Measurements from ENCODE around the gene UMAD1. TPM values are rescaled to one million over a fixed set of nuclear protein-coding genes. Genes with fewer than 3 reads are reported as not detected.
"Not testable (repeated sequence)": the region's sequence is repeated elsewhere in the genome, so short reads cannot be mapped to it uniquely, and the experiment has no call there.

UMAD1 gene
- total RNA-seq, 1 experiment from 2014 or later: 25.1 TPM

GRCh38 chr7:7652798-7653540 lies 12.4 kb downstream of the UMAD1 start:
- DNase-seq (ENCODE audit: low read depth): no peak

GRCh38 chr7:7653593-7654187 lies 13.1 kb downstream of the UMAD1 start:
- DNase-seq (ENCODE audit: low read depth): peak; percentile 34

- no peak for DNase-seq (ENCODE audit: low read depth)
These were observed 14.6 kb downstream of the UMAD1 start for GRCh38 chr7:7654964-7655715.

- not testable (repeated sequence) for DNase-seq (ENCODE audit: low read depth)
These were observed 15.9 kb downstream of the UMAD1 start for GRCh38 chr7:7656459-7656858.

- peak; percentile 16 for DNase-seq (ENCODE audit: low read depth)
These were observed 22.0 kb downstream of the UMAD1 start for GRCh38 chr7:7662527-7662926.

- DNase-seq (ENCODE audit: low read depth): no peak
These were observed 23.7 kb downstream of the UMAD1 start for GRCh38 chr7:7664291-7664690.

DNA sequence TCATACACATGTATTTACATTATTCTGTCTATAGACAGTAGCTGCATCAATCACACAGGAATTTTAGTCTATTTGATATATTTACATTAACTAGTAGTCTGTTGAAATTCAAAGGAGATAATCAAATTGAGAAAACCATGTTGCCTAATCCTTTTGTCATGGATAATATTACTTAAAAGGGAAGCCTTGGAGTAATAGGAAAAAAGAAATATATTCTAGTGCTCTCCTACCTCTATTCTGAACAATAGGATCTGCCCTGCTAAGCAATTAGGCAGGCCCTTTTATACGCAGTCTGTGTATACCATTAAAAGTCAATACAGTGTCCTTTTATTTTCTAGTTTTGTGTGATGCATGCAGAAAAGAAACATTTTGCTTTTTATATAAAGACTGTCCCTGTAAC lies 24.5 kb downstream of the UMAD1 start:
- DNase-seq (ENCODE audit: low read depth): no peak

DNA sequence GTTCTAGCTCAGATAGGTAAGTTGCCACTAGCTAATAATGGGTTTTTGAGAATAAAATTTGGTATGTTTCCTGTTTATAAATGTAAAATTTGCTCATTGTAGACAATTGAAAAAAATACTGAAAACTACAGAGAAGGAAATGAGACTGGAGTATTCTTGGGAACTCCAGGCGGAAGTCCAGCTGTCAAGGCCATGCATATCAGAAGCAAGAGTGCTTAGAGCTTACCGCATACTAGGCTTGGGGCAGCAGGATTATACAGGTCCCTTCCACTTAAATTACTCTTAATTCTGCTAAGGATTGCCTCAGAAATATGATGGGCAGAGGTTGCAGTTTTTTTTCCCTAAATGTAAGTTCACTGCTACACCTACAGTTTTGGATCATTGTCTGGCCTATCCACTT lies 26.6 kb downstream of the UMAD1 start:
- DNase-seq (ENCODE audit: low read depth): no peak

DNA sequence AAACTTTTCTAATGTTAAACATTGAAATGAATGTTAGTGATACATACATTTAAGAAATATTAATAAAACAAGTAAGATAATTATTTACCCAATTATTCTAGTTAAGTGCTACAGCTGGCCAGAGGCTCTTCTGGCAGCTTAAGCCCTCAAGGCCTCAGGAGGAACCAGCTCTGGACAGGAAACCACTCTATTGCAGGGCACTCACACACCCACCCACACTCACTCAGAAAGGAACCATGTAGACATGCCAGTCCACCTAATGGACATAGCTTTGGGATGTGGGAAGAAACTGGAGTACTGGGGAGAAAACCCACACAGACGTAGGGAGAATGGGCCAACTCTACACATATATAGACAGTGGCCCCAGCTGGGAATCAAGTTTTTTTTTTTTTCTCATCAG lies 28.2 kb downstream of the UMAD1 start:
- DNase-seq (ENCODE audit: low read depth): no peak

DNA sequence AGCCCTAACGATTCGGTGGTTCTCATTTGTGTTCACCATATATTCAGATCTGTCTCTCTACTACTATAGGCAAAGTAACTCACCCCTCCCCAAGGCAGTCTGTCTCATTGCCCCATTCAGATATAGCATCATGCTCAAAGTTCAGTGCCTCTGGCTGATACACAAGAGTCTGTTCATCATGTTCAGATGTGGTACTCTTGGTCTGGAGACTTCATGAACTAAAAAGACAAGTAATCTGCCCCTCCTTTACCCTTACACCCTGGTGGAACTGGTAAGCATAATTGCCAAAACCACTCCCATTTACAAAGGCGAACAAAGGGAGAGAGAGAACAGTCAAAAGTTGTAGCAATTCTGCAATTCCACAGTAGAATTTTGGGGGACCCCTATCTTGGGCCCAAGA lies 29.9 kb downstream of the UMAD1 start:
- no peak for DNase-seq (ENCODE audit: low read depth)

GRCh38 chr7:7671361-7671760 lies 30.8 kb downstream of the UMAD1 start:
- DNase-seq (ENCODE audit: low read depth): no peak

- no peak for DNase-seq (ENCODE audit: low read depth)
These were observed 32.1 kb downstream of the UMAD1 start for GRCh38 chr7:7672545-7673239.

GRCh38 chr7:7673240-7673550 lies 32.6 kb downstream of the UMAD1 start:
- DNase-seq (ENCODE audit: low read depth): no peak

DNA sequence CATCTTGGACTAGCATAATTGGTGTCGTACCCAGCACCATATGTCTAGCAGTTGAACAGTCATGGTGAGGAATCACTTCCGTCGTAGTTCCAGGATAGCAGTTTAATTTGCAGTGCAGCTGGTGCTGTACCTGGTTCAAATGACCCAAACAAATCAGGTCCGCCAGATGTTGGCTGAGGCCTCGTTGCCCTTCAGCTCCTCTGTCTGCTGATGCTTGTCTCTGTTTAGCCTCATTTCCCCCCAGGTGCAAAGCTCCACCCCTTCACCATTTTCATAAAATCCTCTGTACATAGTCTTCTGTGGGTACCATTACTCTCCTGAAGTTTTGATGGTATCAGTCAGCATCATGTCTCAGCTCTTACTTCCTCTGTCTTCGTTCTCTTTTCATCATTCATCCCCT lies 35.1 kb downstream of the UMAD1 start:
- no peak for DNase-seq (ENCODE audit: low read depth)

GRCh38 chr7:7679640-7680039 lies 39.1 kb downstream of the UMAD1 start:
- DNase-seq (ENCODE audit: low read depth): not testable (repeated sequence)

GRCh38 chr7:7681191-7681935 lies 40.8 kb downstream of the UMAD1 start:
- DNase-seq (ENCODE audit: low read depth): peak; percentile 76

DNA sequence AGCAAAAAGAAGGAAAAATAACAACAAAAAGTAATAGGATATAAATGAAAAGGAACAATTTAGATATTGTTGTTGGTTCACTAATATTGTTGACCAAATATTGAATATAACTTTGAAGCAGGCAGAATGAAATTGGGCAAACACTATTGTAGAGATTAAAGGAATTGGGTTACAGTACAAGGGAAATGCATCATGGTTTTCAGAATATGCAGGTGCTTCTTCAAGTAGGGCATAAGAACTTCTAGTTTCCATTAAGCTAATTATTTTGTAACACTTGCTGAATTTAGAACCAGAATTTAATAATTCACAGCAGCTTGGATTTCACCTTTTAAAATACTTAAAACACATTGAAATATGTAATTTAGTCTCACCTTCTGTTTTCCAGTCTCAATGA lies 41.4 kb downstream of the UMAD1 start:
- no peak for DNase-seq (ENCODE audit: low read depth)

DNA sequence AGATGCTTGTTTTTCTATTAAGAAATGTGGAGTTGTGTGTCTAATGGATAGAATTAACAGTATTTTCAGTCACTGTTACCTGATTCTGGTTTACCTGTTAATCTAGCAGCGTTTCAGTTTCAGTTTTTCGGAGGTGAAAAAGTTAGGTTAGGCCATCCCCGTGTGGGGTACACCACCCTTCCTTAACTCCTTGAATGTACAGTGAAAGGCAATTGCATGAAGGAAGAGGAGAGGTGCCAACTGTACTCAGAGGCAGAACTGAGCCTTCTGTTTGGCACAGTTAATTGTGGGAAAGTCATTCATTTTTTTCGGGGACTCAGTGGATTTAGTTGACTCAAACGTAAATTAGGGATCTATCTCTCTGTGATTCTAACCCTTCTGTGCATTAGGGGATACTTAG lies 42.3 kb downstream of the UMAD1 start:
- DNase-seq (ENCODE audit: low read depth): no peak

- DNase-seq (ENCODE audit: low read depth): no peak
These were observed 46.4 kb downstream of the UMAD1 start for GRCh38 chr7:7686811-7687508.

GRCh38 chr7:7687800-7688199 lies 47.2 kb downstream of the UMAD1 start:
- no peak for DNase-seq (ENCODE audit: low read depth)

GRCh38 chr7:7688310-7688709 lies 47.8 kb downstream of the UMAD1 start:
- no peak for DNase-seq (ENCODE audit: low read depth)
